IMR-90 (cell line): Measurements from ENCODE around the gene PALB2. TPM values are rescaled to one million over a fixed set of nuclear protein-coding genes. Genes with fewer than 3 reads are reported as not detected.

Experiments
- ATAC-seq: fragments of 200-7000 bp; cut with Tn5 transposase; 2 replicates; pipeline ENCODE4 v1.9.1; 2020; ENCODE audit warnings: low read depth, mild to moderate bottlenecking, moderate library complexity
- BruUV-seq: library from RNA; stranded (reverse); fragments of 400-500 nt; replicated peaks from 2 replicates; lab custom pipeline; 2021; lab: Mats Ljungman, UMichigan
- CTCF ChIA-PET: fragments of 300-600 bp; formaldehyde crosslinking; extraction: SDS; loops from one replicate; lab custom pipeline; 2021; ENCODE audit warnings: antibody characterized with exemption; lab: Yijun Ruan, JAX
- POLR2A ChIA-PET: fragments of 300-600 bp; sonication (Branson Sonifier 250); formaldehyde crosslinking; loops from one replicate; lab custom pipeline; 2022; ENCODE audit warnings: antibody characterized with exemption; ENCODE audit not compliant: unreplicated experiment; lab: Charles Lee
- DNase-seq: peaks from one replicate; pipeline ENCODE4 v3.0.0; 2013
- H2AFZ ChIP-seq: replicated peaks from 2 replicates; pipeline ENCODE3; 2013; ENCODE audit warnings: low read length, mild to moderate bottlenecking; ENCODE audit not compliant: poor library complexity
- H2AK5ac ChIP-seq: 2 replicates; pipeline ENCODE4 v1.6.1; 2013; ENCODE audit warnings: low read depth, low read length, inconsistent platforms
- H2AK9ac ChIP-seq: replicated peaks from 2 replicates; pipeline ENCODE3; 2013; ENCODE audit warnings: mild to moderate bottlenecking, low read depth, low read length, moderate library complexity; ENCODE audit not compliant: poor library complexity
- H2BK120ac ChIP-seq: 2 replicates; pipeline ENCODE4 v1.6.1; 2013; ENCODE audit warnings: low read depth, low read length, inconsistent platforms
- H2BK15ac ChIP-seq: 3 replicates; pipeline ENCODE4 v1.6.1; 2013; ENCODE audit warnings: low read depth, low read length, inconsistent platforms
- H2BK20ac ChIP-seq: 2 replicates; pipeline ENCODE4 v1.6.1; 2013; ENCODE audit warnings: low read depth, mild to moderate bottlenecking, inconsistent platforms, low read length, moderate library complexity
- H2BK5ac ChIP-seq: 2 replicates; pipeline ENCODE4 v1.6.1; 2013; ENCODE audit warnings: mild to moderate bottlenecking, low read depth, low read length, inconsistent platforms; ENCODE audit not compliant: poor library complexity, severe bottlenecking
- H3K14ac ChIP-seq: replicated peaks from 2 replicates; pipeline ENCODE4 v1.6.1; 2013; ENCODE audit warnings: low read depth, low read length, inconsistent platforms
- H3K18ac ChIP-seq: 2 replicates; pipeline ENCODE4 v1.6.1; 2013; ENCODE audit warnings: low read depth, low read length, control low read depth
- H3K23ac ChIP-seq: 2 replicates; pipeline ENCODE4 v1.6.1; 2013; ENCODE audit warnings: low read depth, low read length, inconsistent platforms
- H3K27ac ChIP-seq: 2 replicates; pipeline ENCODE4 v1.5.1; 2013; ENCODE audit warnings: mild to moderate bottlenecking, control low read depth, low read length; ENCODE audit not compliant: insufficient read depth
- H3K27me3 ChIP-seq: 2 replicates; pipeline ENCODE4 v1.6.1; 2013; ENCODE audit warnings: low read length; ENCODE audit not compliant: control insufficient read depth, insufficient read depth
- H3K36me3 ChIP-seq: 2 replicates; pipeline ENCODE4 v1.6.1; 2013; ENCODE audit warnings: low read length, mixed read lengths; ENCODE audit not compliant: control insufficient read depth, insufficient read depth
- H3K4ac ChIP-seq: 2 replicates; pipeline ENCODE4 v1.6.1; 2013; ENCODE audit warnings: low read depth, low read length, inconsistent platforms
- H3K4me1 ChIP-seq: 2 replicates; pipeline ENCODE4 v1.6.1; 2013; ENCODE audit warnings: low read length, mixed read lengths; ENCODE audit not compliant: control insufficient read depth, insufficient read depth
- H3K4me2 ChIP-seq: 2 replicates; pipeline ENCODE4 v1.6.1; 2013; ENCODE audit warnings: low read depth, mild to moderate bottlenecking, control low read depth, low read length, moderate library complexity
- H3K4me3 ChIP-seq: 2 replicates; pipeline ENCODE4 v1.5.1; 2013; ENCODE audit warnings: low read depth, mild to moderate bottlenecking, control low read depth, low read length, moderate library complexity; ENCODE audit not compliant: insufficient read depth
- H3K56ac ChIP-seq: 2 replicates; pipeline ENCODE4 v1.6.1; 2013; ENCODE audit warnings: low read length, inconsistent platforms; ENCODE audit not compliant: insufficient read depth; ENCODE audit errors: extremely low read depth
- H3K79me1 ChIP-seq, 2 experiments: 2 replicates each; pipeline ENCODE4 v1.6.1; 2013; ENCODE audit warnings: low read length in 2 of 2, inconsistent platforms in 1 of 2, low read depth in 1 of 2
- H3K9ac ChIP-seq: 2 replicates; pipeline ENCODE4 v1.6.1; 2013; ENCODE audit warnings: low read depth, low read length, control low read depth
- H3K9me1 ChIP-seq: 2 replicates; pipeline ENCODE4 v1.6.1; 2013; ENCODE audit warnings: low read length, inconsistent platforms; ENCODE audit not compliant: insufficient read depth
- H3K9me3 ChIP-seq: 2 replicates; pipeline ENCODE4 v1.6.1; 2013; ENCODE audit warnings: low read length; ENCODE audit not compliant: control insufficient read depth, insufficient read depth
- H4K20me1 ChIP-seq: 2 replicates; pipeline ENCODE4 v1.6.1; 2013; ENCODE audit warnings: low read length, inconsistent platforms; ENCODE audit not compliant: insufficient read depth
- H4K5ac ChIP-seq: 2 replicates; pipeline ENCODE4 v1.6.1; 2013; ENCODE audit warnings: mild to moderate bottlenecking, low read depth, low read length, control low read depth
- H4K8ac ChIP-seq, 2 experiments: 2 replicates each; pipeline ENCODE4 v1.6.1; 2013; ENCODE audit warnings: low read depth in 2 of 2, low read length in 2 of 2, control low read depth in 1 of 2, inconsistent platforms in 1 of 2
- H4K91ac ChIP-seq: 2 replicates; pipeline ENCODE4 v1.6.1; 2013; ENCODE audit warnings: low read depth, low read length, inconsistent platforms; ENCODE audit not compliant: insufficient read depth
- BHLHE40 ChIP-seq: fragments of 150-350 bp; IDR thresholded peaks from 2 replicates; pipeline ENCODE4 v1.6.1; 2016; ENCODE audit warnings: mild to moderate bottlenecking, low read depth, low read length
- CEBPB ChIP-seq: IDR thresholded peaks from 2 replicates; pipeline ENCODE4 v1.6.1; 2012; ENCODE audit warnings: low read depth, low read length, improper control_type of control experiment
- CHD1 ChIP-seq: IDR thresholded peaks from 2 replicates; pipeline ENCODE4 v1.6.1; 2012; ENCODE audit warnings: low read depth, low read length, improper control_type of control experiment
- FOS ChIP-seq: fragments of 150-350 bp; IDR thresholded peaks from 2 replicates; pipeline ENCODE4 v1.6.1; 2016; ENCODE audit warnings: low read depth, low read length
- MAFK ChIP-seq: IDR thresholded peaks from 2 replicates; pipeline ENCODE4 v1.6.1; 2012; ENCODE audit warnings: low read depth, low read length, improper control_type of control experiment
- MXI1 ChIP-seq: IDR thresholded peaks from 2 replicates; pipeline ENCODE4 v1.6.1; 2012; ENCODE audit warnings: low read depth, mild to moderate bottlenecking, low read length, moderate library complexity, borderline replicate concordance
- NFE2L2 ChIP-seq: fragments of 150-350 bp; IDR thresholded peaks from 2 replicates; pipeline ENCODE4 v1.6.1; 2016; ENCODE audit warnings: low read depth, mild to moderate bottlenecking, low read length
- POLR2A ChIP-seq: IDR thresholded peaks from 2 replicates; pipeline ENCODE4 v1.6.1; 2012; ENCODE audit warnings: mild to moderate bottlenecking, low read depth, low read length
- RAD21 ChIP-seq: IDR thresholded peaks from 2 replicates; pipeline ENCODE4 v1.6.1; 2012; ENCODE audit warnings: low read length, improper control_type of control experiment
- RCOR1 ChIP-seq: IDR thresholded peaks from 2 replicates; pipeline ENCODE4 v1.6.1; 2012; ENCODE audit warnings: mild to moderate bottlenecking, low read length, improper control_type of control experiment; ENCODE audit not compliant: insufficient replicate concordance
- RFX5 ChIP-seq: IDR thresholded peaks from 2 replicates; pipeline ENCODE4 v1.8.0; 2012; ENCODE audit warnings: low read depth, mild to moderate bottlenecking, low read length, moderate library complexity
- SMC3 ChIP-seq: fragments of 150-350 bp; IDR thresholded peaks from 2 replicates; pipeline ENCODE4 v1.6.1; 2016; ENCODE audit warnings: low read depth, mild to moderate bottlenecking, antibody characterized with exemption, low read length, moderate library complexity
- WGBS, 2 experiments: methylation state at CpG; one replicate each; pipeline versions ENCODE4 v1.1.5 to v1.1.7; 2013; ENCODE audit warnings: missing lambda C conversion rate in 2 of 2; ENCODE audit not compliant: insufficient read length in 1 of 2; ENCODE audit errors: extremely low coverage in 2 of 2; 5-methylcytosine and 5-hydroxymethylcytosine counted together
- dilution Hi-C: fragments of 300-500 bp; cut with HindIII; formaldehyde crosslinking; loops from one replicate; pipeline ENCODE4 v1.14.3; 2018; ENCODE audit warnings: low sequenced_read_pairs; ENCODE audit not compliant: unreplicated experiment
- in situ Hi-C: fragments of 300-500 bp; cut with MboI; formaldehyde crosslinking; loops from 3 replicates; pipeline ENCODE4 v1.14.3; 2019; ENCODE audit warnings: low sequenced_read_pairs, inconsistent platforms, mixed read lengths
- intact Hi-C: fragments of 100-400 bp; cut with micrococcal nuclease; formaldehyde crosslinking; loops from 2 replicates; pipeline ENCODE4 v1.10.0; 2022
- polyA plus RNA-seq, 3 experiments: library from polyadenylated mRNA; depleted of rRNA; stranded (reverse); fragments of >200 nt; gene quantifications; 2 replicates each; pipeline ENCODE4 v1.2.3, GENCODE V29; 2012; ENCODE audit warnings: low replicate concordance in 1 of 3
- total RNA-seq: library from RNA; depleted of rRNA; stranded (reverse); fragments of >200 nt; gene quantifications from 2 replicates; pipeline ENCODE4 v1.2.3, GENCODE V29; 2012
- TF ChIP-seq, protein P1 (sequence below): fragments of 150-350 bp; IDR thresholded peaks from 2 replicates; pipeline ENCODE4 v1.6.1; 2016; ENCODE audit warnings: low read depth, mild to moderate bottlenecking, low read length, moderate library complexity, borderline replicate concordance
- TF ChIP-seq, protein P2 (sequence below): conservative IDR thresholded peaks from 2 replicates; pipeline ENCODE4 v1.5.1; 2012; ENCODE audit warnings: mild to moderate bottlenecking, low read depth, low read length, improper control_type of control experiment
- TF ChIP-seq, protein P3 (sequence below): fragments of 150-350 bp; IDR thresholded peaks from 2 replicates; pipeline ENCODE4 v1.6.1; 2017; ENCODE audit warnings: mild to moderate bottlenecking, antibody characterized with exemption, low read length, low read depth

Gene PALB2
- total and polyA plus RNA-seq, 2 of the 4 experiments (the other 2 are of a cell fraction): 4.1 to 8.6 TPM

DNA sequence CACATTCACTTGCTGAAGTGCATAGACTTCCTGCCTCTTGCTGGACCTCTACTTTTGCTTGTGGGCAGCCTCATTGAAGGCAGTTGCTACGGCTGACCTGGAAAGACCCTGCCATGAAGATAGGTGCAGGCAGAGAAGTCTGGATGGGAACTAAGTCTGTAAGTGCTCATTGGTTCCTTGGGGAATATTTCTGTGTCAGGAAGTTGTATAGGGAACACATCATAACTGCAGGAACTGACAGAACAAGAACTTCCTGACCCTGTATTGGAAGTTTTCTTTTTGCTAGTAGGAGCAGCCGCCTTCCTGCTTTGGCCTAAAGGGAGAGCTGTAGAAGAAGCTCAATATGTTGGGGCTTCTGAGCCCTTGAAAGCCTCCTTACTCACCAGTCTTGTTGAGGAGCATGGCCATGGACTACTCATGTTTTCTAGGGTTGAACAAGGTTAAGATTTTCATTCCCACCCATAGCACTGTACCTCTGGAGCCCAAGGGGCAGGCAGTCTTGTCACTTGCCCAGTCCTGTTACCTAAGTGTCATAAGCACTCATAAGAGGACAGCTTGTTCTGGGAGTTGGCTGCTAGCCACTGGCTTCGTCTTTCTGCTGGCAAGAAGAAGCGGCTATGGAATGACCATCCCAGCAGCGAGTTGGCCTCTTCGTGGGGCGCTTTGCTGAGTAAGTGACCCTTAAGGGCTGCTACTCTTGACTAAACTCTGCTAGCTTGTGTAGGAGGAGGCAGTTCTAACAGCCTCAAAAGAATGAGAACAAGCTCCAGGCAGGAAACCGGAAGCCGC, 76.3 kb downstream of the PALB2 start:
- peaks cover 79% of the 10 kb centered on the region for H3K36me3 ChIP-seq
- H3K4me3 ChIP-seq: no peak overlapping the region
- no peak overlapping the region for H2BK20ac ChIP-seq
- DNase-seq (no peak), ATAC-seq (no peak)
- H3K79me1 ChIP-seq: peaks cover 42 to 46% of the 10 kb centered on the region in 2 experiments
- H3K9me1 ChIP-seq: peaks cover 3% of the 10 kb centered on the region; the same call in 1 of the 2 replicates
- no peak overlapping the region for H3K27ac ChIP-seq
- 100% methylated on average over 1 of the region's 9 CpGs; no CpG with 5 or more reads in 1 of the 2 experiments for WGBS, 2 experiments
- no peak overlapping the region for H2BK120ac ChIP-seq
- no peak overlapping the region for H3K56ac ChIP-seq
- H4K91ac ChIP-seq: no peak overlapping the region
- H3K9ac ChIP-seq: no peak overlapping the region
- no peak overlapping the region for H2AK5ac ChIP-seq
- dilution Hi-C loops (no loop called here), intact Hi-C loops (no loop called here), in situ Hi-C loops (no loop called here)
- no peak overlapping the region for H3K14ac ChIP-seq
- BruUV-seq: no TSS peak
- no peaks in the 10 kb centered on the region for H3K4me1 ChIP-seq
- POLR2A ChIA-PET: no interaction called here
- H3K18ac ChIP-seq: no peak overlapping the region
- no peaks in the 10 kb centered on the region for H3K27me3 ChIP-seq
- H2AK9ac ChIP-seq: no peak overlapping the region
- no peak overlapping the region for H3K4me2 ChIP-seq
- H4K8ac ChIP-seq: no peak overlapping the region
- peaks cover 14% of the 10 kb centered on the region; the same call in 1 of the 2 replicates for H4K20me1 ChIP-seq
- no peak overlapping the region for H2BK15ac ChIP-seq
- H4K5ac ChIP-seq: no peak overlapping the region
- H2AFZ ChIP-seq: no peak overlapping the region
- no peak overlapping the region for H2BK5ac ChIP-seq
- CTCF ChIA-PET: no interaction called here
- no peaks in the 10 kb centered on the region for H3K9me3 ChIP-seq
- H3K4ac ChIP-seq: no peak overlapping the region
- H3K23ac ChIP-seq: no peak overlapping the region
- TF ChIP-seq BHLHE40 (no peak), CHD1 (no peak), NFE2L2 (no peak), RCOR1 (no peak), MAFK (no peak), MXI1 (no peak), POLR2A (no peak), RAD21 (no peak), SMC3 (no peak), CEBPB (no peak), FOS (no peak), RFX5 (no peak)
- TF ChIP-seq, protein P1, sequence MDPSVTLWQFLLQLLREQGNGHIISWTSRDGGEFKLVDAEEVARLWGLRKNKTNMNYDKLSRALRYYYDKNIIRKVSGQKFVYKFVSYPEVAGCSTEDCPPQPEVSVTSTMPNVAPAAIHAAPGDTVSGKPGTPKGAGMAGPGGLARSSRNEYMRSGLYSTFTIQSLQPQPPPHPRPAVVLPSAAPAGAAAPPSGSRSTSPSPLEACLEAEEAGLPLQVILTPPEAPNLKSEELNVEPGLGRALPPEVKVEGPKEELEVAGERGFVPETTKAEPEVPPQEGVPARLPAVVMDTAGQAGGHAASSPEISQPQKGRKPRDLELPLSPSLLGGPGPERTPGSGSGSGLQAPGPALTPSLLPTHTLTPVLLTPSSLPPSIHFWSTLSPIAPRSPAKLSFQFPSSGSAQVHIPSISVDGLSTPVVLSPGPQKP: no peak
- TF ChIP-seq, protein P2, sequence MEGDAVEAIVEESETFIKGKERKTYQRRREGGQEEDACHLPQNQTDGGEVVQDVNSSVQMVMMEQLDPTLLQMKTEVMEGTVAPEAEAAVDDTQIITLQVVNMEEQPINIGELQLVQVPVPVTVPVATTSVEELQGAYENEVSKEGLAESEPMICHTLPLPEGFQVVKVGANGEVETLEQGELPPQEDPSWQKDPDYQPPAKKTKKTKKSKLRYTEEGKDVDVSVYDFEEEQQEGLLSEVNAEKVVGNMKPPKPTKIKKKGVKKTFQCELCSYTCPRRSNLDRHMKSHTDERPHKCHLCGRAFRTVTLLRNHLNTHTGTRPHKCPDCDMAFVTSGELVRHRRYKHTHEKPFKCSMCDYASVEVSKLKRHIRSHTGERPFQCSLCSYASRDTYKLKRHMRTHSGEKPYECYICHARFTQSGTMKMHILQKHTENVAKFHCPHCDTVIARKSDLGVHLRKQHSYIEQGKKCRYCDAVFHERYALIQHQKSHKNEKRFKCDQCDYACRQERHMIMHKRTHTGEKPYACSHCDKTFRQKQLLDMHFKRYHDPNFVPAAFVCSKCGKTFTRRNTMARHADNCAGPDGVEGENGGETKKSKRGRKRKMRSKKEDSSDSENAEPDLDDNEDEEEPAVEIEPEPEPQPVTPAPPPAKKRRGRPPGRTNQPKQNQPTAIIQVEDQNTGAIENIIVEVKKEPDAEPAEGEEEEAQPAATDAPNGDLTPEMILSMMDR: no peak
- TF ChIP-seq, protein P3, sequence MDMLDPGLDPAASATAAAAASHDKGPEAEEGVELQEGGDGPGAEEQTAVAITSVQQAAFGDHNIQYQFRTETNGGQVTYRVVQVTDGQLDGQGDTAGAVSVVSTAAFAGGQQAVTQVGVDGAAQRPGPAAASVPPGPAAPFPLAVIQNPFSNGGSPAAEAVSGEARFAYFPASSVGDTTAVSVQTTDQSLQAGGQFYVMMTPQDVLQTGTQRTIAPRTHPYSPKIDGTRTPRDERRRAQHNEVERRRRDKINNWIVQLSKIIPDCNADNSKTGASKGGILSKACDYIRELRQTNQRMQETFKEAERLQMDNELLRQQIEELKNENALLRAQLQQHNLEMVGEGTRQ: no peak
